Endothelial cell of umbilical vein (primary cell): ENCODE data around the gene GAS7. TPM values are rescaled to one million over a fixed set of nuclear protein-coding genes. Genes with fewer than 3 reads are reported as not detected.

Source experiments
- BruUV-seq: library from RNA; stranded (reverse); fragments of 400-500 nt; replicated peaks from 2 replicates; lab custom pipeline; 2021; lab: Mats Ljungman, UMichigan
- CTCF ChIA-PET: fragments of 300-600, 350-600 bp; sonication (Branson Sonifier 250); formaldehyde crosslinking; loops from one replicate; lab custom pipeline; 2021; ENCODE audit warnings: antibody characterized with exemption, inconsistent platforms; lab: Charles Lee
- POLR2A ChIA-PET: fragments of 300-600, 350-600 bp; sonication (Branson Sonifier 250); formaldehyde crosslinking; loops from one replicate; lab custom pipeline; 2021; ENCODE audit warnings: antibody characterized with exemption, inconsistent platforms; lab: Charles Lee
- DNase-seq: peaks from one replicate; pipeline ENCODE4 v3.0.0-alpha.2; 2011; ENCODE audit warnings: low read depth, low spot score
- FAIRE-seq: peaks from 2 replicates; lab custom pipeline; 2011; peaks lifted over from hg19 to GRCh38; lab: Jason Lieb, UNC
- H2AFZ ChIP-seq: 2 replicates; pipeline ENCODE4 v1.6.0; 2012; ENCODE audit warnings: low read depth, low read length, control low read depth, inconsistent platforms
- H3K27ac ChIP-seq: 2 replicates; pipeline ENCODE4 v1.5.1; 2011; ENCODE audit warnings: low read depth, mild to moderate bottlenecking, control low read depth, low read length, moderate library complexity; ENCODE audit not compliant: insufficient read depth
- H3K27me3 ChIP-seq, 2 experiments: 2 replicates each; pipeline versions ENCODE4 v1.6.0 to v1.6.1; 2011; ENCODE audit warnings: low read length in 2 of 2, mixed read lengths in 1 of 2; ENCODE audit not compliant: control insufficient read depth in 2 of 2, insufficient read depth in 2 of 2
- H3K36me3 ChIP-seq, 2 experiments: 2 replicates in 1 of 2; 3 replicates in 1 of 2; pipeline ENCODE4 v1.5.1; 2011; ENCODE audit warnings: low read length in 2 of 2, mild to moderate bottlenecking in 1 of 2, moderate library complexity in 1 of 2; ENCODE audit not compliant: control insufficient read depth in 2 of 2, insufficient read depth in 2 of 2; ENCODE audit errors: extremely low read depth in 1 of 2
- H3K4me1 ChIP-seq: 3 replicates; pipeline ENCODE4 v1.5.1; 2011; ENCODE audit warnings: mild to moderate bottlenecking, low read length; ENCODE audit not compliant: control insufficient read depth, insufficient read depth; ENCODE audit errors: extremely low read depth
- H3K4me2 ChIP-seq: 2 replicates; pipeline ENCODE4 v1.6.1; 2011; ENCODE audit warnings: low read length, control low read depth, mixed read lengths; ENCODE audit not compliant: insufficient read depth
- H3K4me3 ChIP-seq, 3 experiments: fragments of 200-600 bp in 1 of 3; sonication (generic), shearing (Covaris generic) in 1 of 3; replicated peaks in 1 of 3; 2 replicates each; pipeline ENCODE4 v1.5.1; 2011 to 2016; ENCODE audit warnings: control low read depth in 3 of 3, low read length in 3 of 3, mild to moderate bottlenecking in 2 of 3, inconsistent platforms in 1 of 3, low read depth in 1 of 3, moderate library complexity in 1 of 3; ENCODE audit not compliant: insufficient read depth in 1 of 3
- H3K79me2 ChIP-seq: 2 replicates; pipeline ENCODE4 v1.6.0; 2012; ENCODE audit warnings: low read length, inconsistent platforms; ENCODE audit not compliant: control insufficient read depth, insufficient read depth
- H3K9ac ChIP-seq: replicated peaks from 2 replicates; pipeline ENCODE3; 2011; ENCODE audit warnings: low read length, control low read depth; ENCODE audit not compliant: insufficient read depth; ENCODE audit errors: extremely low read depth
- H3K9me1 ChIP-seq: replicated peaks from 3 replicates; pipeline ENCODE4 v1.6.0; 2011; ENCODE audit warnings: mild to moderate bottlenecking, low read length; ENCODE audit not compliant: control insufficient read depth, insufficient read depth; ENCODE audit errors: extremely low read depth
- H3K9me3 ChIP-seq: replicated peaks from 2 replicates; pipeline ENCODE4 v1.5.1; 2012; ENCODE audit warnings: low read length, inconsistent platforms; ENCODE audit not compliant: control insufficient read depth, insufficient read depth
- H4K20me1 ChIP-seq: replicated peaks from 2 replicates; pipeline ENCODE3; 2011; ENCODE audit warnings: mild to moderate bottlenecking, low read length; ENCODE audit not compliant: control insufficient read depth, insufficient read depth; ENCODE audit errors: extremely low read depth
- EZH2 ChIP-seq: IDR thresholded peaks from 2 replicates; pipeline ENCODE4 v1.6.1; 2012; ENCODE audit warnings: borderline replicate concordance, low read depth, mild to moderate bottlenecking, moderate library complexity, low read length, inconsistent platforms; ENCODE audit not compliant: severe bottlenecking
- FOS ChIP-seq: IDR thresholded peaks from 2 replicates; pipeline ENCODE4 v1.6.1; 2011; ENCODE audit warnings: mild to moderate bottlenecking, low read length, moderate library complexity, borderline replicate concordance; ENCODE audit not compliant: insufficient read depth
- GATA2 ChIP-seq: IDR thresholded peaks from 2 replicates; pipeline ENCODE4 v1.7.0; 2011; ENCODE audit warnings: low read depth, mild to moderate bottlenecking, moderate library complexity, mixed read lengths, low read length; ENCODE audit not compliant: insufficient read length, insufficient read depth
- JUN ChIP-seq: IDR thresholded peaks from 2 replicates; pipeline ENCODE4 v1.6.1; 2011; ENCODE audit warnings: borderline replicate concordance, low read depth; ENCODE audit not compliant: insufficient read length, insufficient read depth
- MAX ChIP-seq: IDR thresholded peaks from 2 replicates; pipeline ENCODE4 v1.6.1; 2011; ENCODE audit not compliant: insufficient read depth, insufficient read length
- MYC ChIP-seq: IDR thresholded peaks from one replicate; pipeline ENCODE4 v1.6.1; 2011; ENCODE audit warnings: mild to moderate bottlenecking, low read depth, low read length
- POLR2A ChIP-seq: IDR thresholded peaks from 2 replicates; pipeline ENCODE4 v1.6.1; 2012; ENCODE audit warnings: low read depth, mild to moderate bottlenecking, control low read depth, low read length
- POLR2AphosphoS5 ChIP-seq: IDR thresholded peaks from 2 replicates; pipeline ENCODE4 v1.6.1; 2012; ENCODE audit warnings: low read depth, mild to moderate bottlenecking, control low read depth, low read length, moderate library complexity; ENCODE audit not compliant: insufficient read depth
- dilution Hi-C: fragments of 300-500 bp; cut with MboI; formaldehyde crosslinking; loops from one replicate; pipeline ENCODE4 v1.15.0; 2019; ENCODE audit warnings: low sequenced_read_pairs; ENCODE audit not compliant: extremely low pct_ligation_motif_present
- intact Hi-C: fragments of 100-400 bp; cut with micrococcal nuclease; formaldehyde crosslinking; loops from one replicate; pipeline ENCODE4 v1.10.0; 2022
- polyA plus RNA-seq, 4 experiments: library from polyadenylated mRNA; depleted of rRNA in 3 of 4; stranded (reverse) in 3 of 4; unstranded in 1 of 4; fragments of >200 nt; gene quantifications; 2 replicates each; pipeline versions ENCODE4 v1.2.1 to v1.2.3, GENCODE V29; 2011 to 2012; ENCODE audit warnings: missing spikeins in 1 of 4
- total RNA-seq: library from RNA; stranded (reverse); gene quantifications from 2 replicates; pipeline ENCODE4 v1.2.3, GENCODE V29; 2021
- TF ChIP-seq, protein P1 (sequence below), 2 donors: IDR thresholded peaks; 1 replicate in 1 of 2; 2 replicates in 1 of 2; pipeline ENCODE4 v1.5.1; 2011; ENCODE audit warnings: low read length in 2 of 2, mild to moderate bottlenecking in 2 of 2, moderate library complexity in 2 of 2, control low read depth in 1 of 2, inconsistent platforms in 1 of 2, low read depth in 1 of 2; ENCODE audit not compliant: insufficient read depth in 1 of 2; ENCODE audit errors: extremely low read depth in 1 of 2

Gene GAS7
- total and polyA plus RNA-seq, 2 donors (not counting 3 experiments of a cell fraction or from before 2014, with no cell fraction given) = not detected

GRCh38 chr17:9862220-9862619, 336.2 kb downstream of the GAS7 start:
- no peaks in the 10 kb centered on the region for H3K79me2 ChIP-seq
- no peak overlapping the region for H3K27ac ChIP-seq
- no peaks in the 10 kb centered on the region for H3K4me1 ChIP-seq
- FAIRE-seq (no peak), DNase-seq (no peak)
- H4K20me1 ChIP-seq = no peaks in the 10 kb centered on the region
- ChIA-PET POLR2A (no interaction called here), CTCF (no interaction called here)
- H3K4me2 ChIP-seq = no peak overlapping the region
- H3K9me3 ChIP-seq = peaks cover 2% of the 10 kb centered on the region
- H3K36me3 ChIP-seq = no peaks in the 10 kb centered on the region
- dilution Hi-C loops = no loop called here
- H2AFZ ChIP-seq = no peak overlapping the region
- H3K4me3 ChIP-seq = no peak overlapping the region
- H3K9me1 ChIP-seq = no peaks in the 10 kb centered on the region
- no TSS peak for BruUV-seq
- no peak for TF ChIP-seq POLR2AphosphoS5
- no peak for TF ChIP-seq JUN
- TF ChIP-seq MYC = no peak
- TF ChIP-seq, protein P1, sequence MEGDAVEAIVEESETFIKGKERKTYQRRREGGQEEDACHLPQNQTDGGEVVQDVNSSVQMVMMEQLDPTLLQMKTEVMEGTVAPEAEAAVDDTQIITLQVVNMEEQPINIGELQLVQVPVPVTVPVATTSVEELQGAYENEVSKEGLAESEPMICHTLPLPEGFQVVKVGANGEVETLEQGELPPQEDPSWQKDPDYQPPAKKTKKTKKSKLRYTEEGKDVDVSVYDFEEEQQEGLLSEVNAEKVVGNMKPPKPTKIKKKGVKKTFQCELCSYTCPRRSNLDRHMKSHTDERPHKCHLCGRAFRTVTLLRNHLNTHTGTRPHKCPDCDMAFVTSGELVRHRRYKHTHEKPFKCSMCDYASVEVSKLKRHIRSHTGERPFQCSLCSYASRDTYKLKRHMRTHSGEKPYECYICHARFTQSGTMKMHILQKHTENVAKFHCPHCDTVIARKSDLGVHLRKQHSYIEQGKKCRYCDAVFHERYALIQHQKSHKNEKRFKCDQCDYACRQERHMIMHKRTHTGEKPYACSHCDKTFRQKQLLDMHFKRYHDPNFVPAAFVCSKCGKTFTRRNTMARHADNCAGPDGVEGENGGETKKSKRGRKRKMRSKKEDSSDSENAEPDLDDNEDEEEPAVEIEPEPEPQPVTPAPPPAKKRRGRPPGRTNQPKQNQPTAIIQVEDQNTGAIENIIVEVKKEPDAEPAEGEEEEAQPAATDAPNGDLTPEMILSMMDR (IDR thresholded peaks at IDR 0.05; ENCODE audit: extremely low read depth in 1 of 2, insufficient read depth in 1 of 2, low read depth in 1 of 2, low read length in 2 of 2) = no peak
- no peak for TF ChIP-seq GATA2
- no peak for TF ChIP-seq EZH2
- no peak for TF ChIP-seq FOS
- TF ChIP-seq POLR2A = no peak
- TF ChIP-seq MAX = no peak
- intact Hi-C loops = no loop called here
- H3K9ac ChIP-seq = no peak overlapping the region
- H3K27me3 ChIP-seq = no peaks in the 10 kb centered on the region
